ENCODE data around the gene UBR4.
"Not testable (repeated sequence)": the region's sequence is repeated elsewhere in the genome, so short reads cannot be mapped to it uniquely, and the experiment has no call there.

Gene UBR4

DNA sequence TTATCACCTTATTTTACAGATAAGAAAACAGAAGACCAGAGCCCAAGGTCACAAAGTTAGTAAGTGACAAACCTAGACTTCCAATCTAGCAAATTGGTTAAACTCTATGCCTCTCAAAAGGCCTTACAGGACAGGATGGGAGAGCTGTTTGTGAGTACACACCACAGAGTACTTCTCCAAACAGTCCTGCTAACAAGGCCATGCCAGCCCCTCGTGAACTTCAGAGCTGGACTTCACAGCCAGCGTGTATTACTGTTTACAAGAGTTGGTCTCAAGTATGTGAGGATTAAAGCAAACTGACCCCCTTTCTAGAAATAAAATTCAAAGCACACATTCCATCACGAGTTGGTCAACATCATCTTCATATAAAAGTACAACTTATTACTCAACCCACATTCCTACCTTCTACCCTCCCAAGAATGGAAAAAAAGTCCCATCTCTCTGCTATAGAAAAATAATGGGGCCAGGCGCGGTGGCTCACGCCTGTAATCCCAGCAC, 19.8 kb upstream of the UBR4 start:
- Mint-ChIP-seq H3K9me3 (no peaks in the 10 kb centered on the region), H3K4me3 (no peak overlapping the region), H3K36me3 (peaks cover 100% of the 10 kb centered on the region), H3K27ac (peak overlapping the region; percentile 34), H3K4me1 (no peaks in the 10 kb centered on the region)
- ATAC-seq (no peak), DNase-seq (ENCODE audit: low spot score in 2 of 2) (no peak)

GRCh38 chr1:19229229-19229628, 19.2 kb upstream of the UBR4 start:
- Mint-ChIP-seq H3K27ac (peak overlapping the region; percentile 34), H3K4me1 (peaks cover 6% of the 10 kb centered on the region), H3K36me3 (peaks cover 100% of the 10 kb centered on the region), H3K4me3 (no peak overlapping the region), H3K9me3 (no peaks in the 10 kb centered on the region)
- ATAC-seq (no peak), DNase-seq (ENCODE audit: low spot score in 2 of 2) (no peak)

- Mint-ChIP-seq H3K4me1 (peaks cover 18% of the 10 kb centered on the region), H3K27ac (no peak overlapping the region), H3K36me3 (peaks cover 100% of the 10 kb centered on the region), H3K4me3 (no peak overlapping the region), H3K9me3 (no peaks in the 10 kb centered on the region)
- ATAC-seq (no peak), DNase-seq (ENCODE audit: low spot score in 2 of 2) (no peak)
Observed at GRCh38 chr1:19222979-19223824, 13.1 kb upstream of the UBR4 start.

DNA sequence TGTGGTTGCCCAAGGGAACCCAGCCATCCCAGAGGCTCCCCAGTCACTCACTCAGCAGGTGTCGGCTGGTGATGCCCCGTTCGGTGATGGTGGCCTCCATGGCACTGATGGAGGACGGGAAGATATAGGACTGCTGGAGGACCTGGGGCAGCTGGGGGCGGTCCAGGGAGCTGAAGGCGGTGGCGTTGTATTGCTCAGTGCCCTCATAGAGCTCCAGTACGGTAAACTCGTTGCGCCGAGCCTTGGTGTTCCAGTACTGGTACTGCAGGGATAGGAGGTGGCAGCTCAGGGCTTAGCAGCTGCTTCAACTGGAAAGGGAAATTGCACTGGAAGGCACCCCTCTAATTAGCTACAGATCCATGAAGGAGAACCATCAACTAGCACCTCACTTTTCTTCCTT, 12.5 kb upstream of the UBR4 start:
- Mint-ChIP-seq H3K4me1 (peaks cover 18% of the 10 kb centered on the region), H3K27ac (no peak overlapping the region), H3K9me3 (no peaks in the 10 kb centered on the region), H3K4me3 (no peak overlapping the region), H3K36me3 (peaks cover 100% of the 10 kb centered on the region)
- no peak for DNase-seq (ENCODE audit: low spot score in 2 of 2)
- ATAC-seq: no peak

DNA sequence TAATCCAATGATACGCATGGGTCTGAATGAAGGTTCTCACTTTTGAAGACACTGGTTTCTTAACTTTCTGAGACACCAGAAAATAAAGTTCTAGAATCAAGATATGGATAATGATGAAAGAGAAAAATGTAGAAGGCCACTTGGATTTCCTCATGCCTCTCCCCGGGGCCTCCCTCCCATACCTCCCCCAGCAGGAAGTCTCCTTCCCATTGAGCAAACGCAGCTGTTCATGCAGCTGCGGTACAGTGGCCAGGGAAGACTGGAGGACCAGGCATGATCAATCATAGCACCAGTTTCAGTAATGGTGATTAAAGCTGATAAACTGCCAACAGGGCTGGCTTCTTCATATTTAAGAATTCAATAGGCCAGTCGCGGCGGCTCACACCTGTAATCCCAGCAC, 10.9 kb upstream of the UBR4 start:
- ATAC-seq: no peak
- Mint-ChIP-seq H3K9me3 (no peaks in the 10 kb centered on the region), H3K4me3 (no peak overlapping the region), H3K36me3 (peaks cover 100% of the 10 kb centered on the region), H3K27ac (peak overlapping the region; percentile 72), H3K4me1 (peaks cover 18% of the 10 kb centered on the region)
- no peak for DNase-seq (ENCODE audit: low spot score in 2 of 2)

- Mint-ChIP-seq H3K4me1 (peaks cover 18% of the 10 kb centered on the region), H3K36me3 (peaks cover 100% of the 10 kb centered on the region), H3K4me3 (no peak overlapping the region), H3K27ac (peak overlapping the region; percentile 72), H3K9me3 (no peaks in the 10 kb centered on the region)
- DNase-seq (ENCODE audit: low spot score in 2 of 2) (no peak), ATAC-seq (no peak)
Observed at GRCh38 chr1:19220080-19220846, 10.2 kb upstream of the UBR4 start.

DNA sequence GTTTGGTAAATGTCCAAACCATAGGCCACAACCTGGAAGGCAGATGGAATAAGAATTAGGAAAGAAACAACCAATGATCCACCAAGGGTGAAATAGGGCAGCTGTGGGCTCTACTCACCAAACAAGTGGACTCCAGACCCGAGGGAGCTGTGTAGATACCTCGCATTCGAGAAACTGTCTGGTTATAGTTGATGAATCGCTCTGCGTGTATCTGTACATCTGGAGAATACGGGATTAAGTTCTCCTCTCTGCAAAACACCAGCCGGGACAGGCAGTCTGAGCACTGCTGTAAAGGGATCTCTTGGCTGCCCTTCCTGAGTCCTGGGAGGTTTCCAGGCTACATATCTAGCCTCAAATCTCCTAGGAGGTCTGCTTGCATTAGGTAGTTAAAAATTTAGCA, 9.4 kb upstream of the UBR4 start:
- H3K4me3 Mint-ChIP-seq: no peak overlapping the region
- peak overlapping the region; percentile 72 for H3K27ac Mint-ChIP-seq
- no peak for ATAC-seq
- peaks cover 14% of the 10 kb centered on the region for H3K4me1 Mint-ChIP-seq
- DNase-seq (ENCODE audit: low spot score in 2 of 2): no peak
- no peaks in the 10 kb centered on the region for H3K9me3 Mint-ChIP-seq
- peaks cover 100% of the 10 kb centered on the region for H3K36me3 Mint-ChIP-seq

- not testable (repeated sequence) for ATAC-seq; DNase-seq (ENCODE audit: low spot score in 2 of 2); H3K4me3 Mint-ChIP-seq; H3K9me3 Mint-ChIP-seq
- Mint-ChIP-seq H3K4me1 (peaks cover 21% of the 10 kb centered on the region), H3K36me3 (peaks cover 97% of the 10 kb centered on the region), H3K27ac (peak overlapping the region; percentile 32)
Observed at GRCh38 chr1:19216585-19216984, 6.5 kb upstream of the UBR4 start.

GRCh38 chr1:19213580-19213979, 3.5 kb upstream of the UBR4 start:
- no peak overlapping the region for H3K4me3 Mint-ChIP-seq

GRCh38 chr1:19212167-19212566, 2.1 kb upstream of the UBR4 start:
- ATAC-seq: no peak
- DNase-seq (ENCODE audit: low spot score in 2 of 2): no peak
- Mint-ChIP-seq H3K9me3 (no peaks in the 10 kb centered on the region), H3K27ac (no peak overlapping the region), H3K36me3 (peaks cover 66% of the 10 kb centered on the region), H3K4me1 (peaks cover 36% of the 10 kb centered on the region), H3K4me3 (peak overlapping the region; percentile 81)

More at GRCh38 chr1:19213580-19213979, 3.5 kb upstream of the UBR4 start:
- no peaks in the 10 kb centered on the region for H3K9me3 Mint-ChIP-seq
- peaks cover 28% of the 10 kb centered on the region for H3K4me1 Mint-ChIP-seq
- DNase-seq (ENCODE audit: low spot score in 2 of 2) (no peak), ATAC-seq (no peak)
- peaks cover 75% of the 10 kb centered on the region for H3K36me3 Mint-ChIP-seq
- H3K27ac Mint-ChIP-seq: peak overlapping the region; percentile 21

- Mint-ChIP-seq H3K4me1 (peaks cover 44% of the 10 kb centered on the region), H3K9me3 (no peaks in the 10 kb centered on the region), H3K27ac (peak overlapping the region; percentile 95), H3K36me3 (peaks cover 63% of the 10 kb centered on the region), H3K4me3 (peak overlapping the region; percentile 81)
- ATAC-seq: no peak
- peak in 1 of 2 donors; percentile 51 for DNase-seq (ENCODE audit: low spot score in 2 of 2)
Observed at GRCh38 chr1:19210772-19211549, 895 bp upstream of the UBR4 start.

DNA sequence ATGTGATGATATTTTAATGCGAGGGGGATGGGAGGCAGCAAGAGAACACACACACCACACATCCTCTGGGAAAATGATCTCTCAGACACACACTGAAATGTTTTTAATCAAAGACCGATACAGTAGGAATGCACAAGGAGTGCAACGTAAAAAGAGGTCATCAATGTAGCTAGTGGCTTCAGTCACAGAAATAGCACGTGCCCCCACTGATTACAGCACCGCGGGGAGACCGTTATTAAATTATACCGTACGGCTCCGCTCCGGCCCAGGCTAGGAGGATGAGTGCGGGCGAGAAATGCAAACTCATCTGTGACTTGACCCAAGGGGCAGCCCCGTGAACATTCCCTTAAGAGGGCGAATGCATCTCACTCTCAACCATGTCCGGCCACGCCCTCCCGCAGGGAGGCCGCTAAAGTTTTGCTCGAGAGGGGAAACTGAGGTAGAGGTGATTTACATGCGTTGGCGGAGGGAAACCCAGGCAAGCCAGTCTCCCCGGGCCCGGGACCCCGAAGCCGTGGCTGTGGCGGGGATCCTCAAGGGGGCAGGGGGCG, 552 bp downstream of the UBR4 start:
- H3K4me3 Mint-ChIP-seq: peak overlapping the region; percentile 81
- DNase-seq (ENCODE audit: low spot score in 2 of 2): peak in 1 of 2 donors; percentile 91
- peaks cover 59% of the 10 kb centered on the region for H3K4me1 Mint-ChIP-seq
- peak; percentile 81 for ATAC-seq
- H3K27ac Mint-ChIP-seq: peak overlapping the region; percentile 95
- no peaks in the 10 kb centered on the region for H3K9me3 Mint-ChIP-seq
- peaks cover 61% of the 10 kb centered on the region for H3K36me3 Mint-ChIP-seq

DNA sequence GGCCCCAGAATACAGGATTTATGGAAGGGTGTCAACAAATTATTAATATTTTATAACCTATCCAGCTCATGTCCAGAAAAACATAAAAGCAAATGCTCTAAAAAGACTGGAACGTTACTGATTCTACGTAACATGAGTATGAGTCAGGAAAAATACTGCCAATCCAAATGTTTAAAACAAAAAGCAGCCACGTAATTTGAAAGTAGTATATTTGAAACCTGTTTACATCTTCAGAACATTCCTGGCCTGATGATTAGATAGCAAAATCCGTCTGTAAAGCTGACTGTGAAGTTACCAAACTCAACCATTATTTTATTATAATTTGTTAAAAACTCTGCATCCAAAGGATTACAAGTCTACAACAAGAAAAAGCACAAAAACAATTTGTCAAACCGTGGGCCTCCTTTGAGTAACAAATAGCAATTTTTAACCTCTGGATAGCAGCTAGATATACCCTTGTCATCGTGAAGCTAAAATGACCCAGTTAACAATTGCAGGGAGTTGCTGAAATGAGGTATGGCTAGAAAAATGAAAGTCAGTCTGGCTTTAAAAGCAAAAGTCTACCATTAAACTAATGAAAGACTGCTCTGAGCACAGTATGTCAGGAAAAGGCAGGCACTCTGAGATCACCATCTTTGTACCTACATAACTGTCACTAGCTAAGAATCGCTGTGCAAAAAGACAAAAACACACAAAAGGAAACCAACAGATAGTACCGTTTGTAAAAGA, 1.2 kb downstream of the UBR4 start:
- Mint-ChIP-seq H3K9me3 (no peaks in the 10 kb centered on the region), H3K36me3 (peaks cover 57% of the 10 kb centered on the region), H3K4me1 (peaks cover 60% of the 10 kb centered on the region), H3K27ac (peak overlapping the region; percentile 95), H3K4me3 (peak overlapping the region; percentile 81)
- DNase-seq (ENCODE audit: low spot score in 2 of 2) (no peak), ATAC-seq (no peak)

- H3K4me3 Mint-ChIP-seq: no peak overlapping the region
- H3K9me3 Mint-ChIP-seq: no peaks in the 10 kb centered on the region
- peaks cover 57% of the 10 kb centered on the region for H3K4me1 Mint-ChIP-seq
- ATAC-seq (no peak), DNase-seq (ENCODE audit: low spot score in 2 of 2) (no peak)
- no peak overlapping the region for H3K27ac Mint-ChIP-seq
- H3K36me3 Mint-ChIP-seq: peaks cover 56% of the 10 kb centered on the region
Observed at GRCh38 chr1:19206947-19207346, 3.1 kb downstream of the UBR4 start.

Data from stimulated activated effector memory CD8-positive, alpha-beta T cell treated with anti-CD3 and anti-CD28 coated beads, Interleukin-12 subunit alpha, Interleukin-12 subunit beta, amount 100 ng/mL, for 72 hours (primary cell).